IMR-90 (cell line): ENCODE data around the gene ZSCAN5B.

Source experiments
- CTCF ChIP-seq: conservative IDR thresholded peaks from 2 replicates; pipeline ENCODE4 v1.5.1; 2012; ENCODE audit warnings: mild to moderate bottlenecking, low read depth, low read length, improper control_type of control experiment
- ELK1 ChIP-seq: fragments of 150-350 bp; IDR thresholded peaks from 2 replicates; pipeline ENCODE4 v1.6.1; 2016; ENCODE audit warnings: low read depth, mild to moderate bottlenecking, low read length, moderate library complexity, borderline replicate concordance
- POLR2A ChIP-seq: IDR thresholded peaks from 2 replicates; pipeline ENCODE4 v1.6.1; 2012; ENCODE audit warnings: mild to moderate bottlenecking, low read depth, low read length
- RAD21 ChIP-seq: IDR thresholded peaks from 2 replicates; pipeline ENCODE4 v1.6.1; 2012; ENCODE audit warnings: low read length, improper control_type of control experiment
- USF2 ChIP-seq: fragments of 150-350 bp; IDR thresholded peaks from 2 replicates; pipeline ENCODE4 v1.6.1; 2017; ENCODE audit warnings: mild to moderate bottlenecking, antibody characterized with exemption, low read length, low read depth

DNA sequence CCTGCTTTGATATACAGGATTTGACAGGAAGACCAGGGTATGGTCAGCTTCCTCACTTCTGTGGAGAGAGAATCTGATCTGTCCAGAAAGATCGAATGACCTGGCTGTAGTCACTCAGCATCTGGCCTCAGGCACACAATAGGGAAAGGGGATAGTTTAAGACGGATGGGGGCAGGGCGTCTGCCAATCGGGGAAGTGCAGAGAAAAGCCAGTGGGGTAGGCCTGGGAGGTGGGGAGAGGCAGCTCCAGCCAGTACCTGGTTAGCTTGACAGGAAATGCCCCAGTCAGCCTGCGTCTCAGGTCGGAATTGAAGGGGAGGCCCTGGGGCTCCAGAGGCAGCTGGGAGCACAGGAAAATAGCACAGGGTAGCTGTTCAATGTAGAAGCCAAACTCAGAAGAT, 44.1 kb downstream of the ZSCAN5B start:
- TF ChIP-seq ELK1 (no peak), CTCF (no peak), POLR2A (no peak), RAD21 (no peak), USF2 (no peak)
